CD14-positive monocyte (primary cell): ENCODE measurements around the gene UBE2L3. TPM values are rescaled to one million over a fixed set of nuclear protein-coding genes. Genes with fewer than 3 reads are reported as not detected.

ENCODE experiments used
- DNase-seq, 3 donors: peaks; one replicate each; pipeline ENCODE4 v3.0.0-alpha.2; 2011 to 2022
- H2AFZ ChIP-seq: 2 replicates; pipeline ENCODE4 v1.6.0; 2012; ENCODE audit warnings: mild to moderate bottlenecking, low read depth, low read length, inconsistent platforms; ENCODE audit not compliant: insufficient read depth, poor library complexity, severe bottlenecking
- H3K27ac ChIP-seq, 2 donors: 1 replicate in 1 of 2; 2 replicates in 1 of 2; pipeline ENCODE4 v1.5.1; 2012 to 2013; ENCODE audit warnings: low read length in 2 of 2, control low read depth in 1 of 2, inconsistent platforms in 1 of 2, low read depth in 1 of 2, mild to moderate bottlenecking in 1 of 2
- H3K27me3 ChIP-seq, 2 donors: one replicate each; pipeline versions ENCODE4 v1.6.0 to v1.6.1; 2011 to 2013; ENCODE audit warnings: low read length in 2 of 2; ENCODE audit not compliant: control insufficient read depth in 2 of 2, insufficient read depth in 2 of 2
- H3K36me3 ChIP-seq, 2 donors: replicated peaks in 1 of 2; 1 replicate in 1 of 2; 2 replicates in 1 of 2; pipeline versions ENCODE4 v1.5.1 to v1.6.1; 2012 to 2013; ENCODE audit warnings: low read length in 2 of 2, control low read depth in 1 of 2, inconsistent platforms in 1 of 2, mild to moderate bottlenecking in 1 of 2; ENCODE audit not compliant: insufficient read depth in 2 of 2, control insufficient read depth in 1 of 2
- H3K4me1 ChIP-seq, 2 donors: 1 replicate in 1 of 2; 2 replicates in 1 of 2; pipeline versions ENCODE4 v1.5.1 to v1.6.1; 2012 to 2013; ENCODE audit warnings: low read length in 2 of 2, control low read depth in 1 of 2, inconsistent platforms in 1 of 2, mild to moderate bottlenecking in 1 of 2, moderate library complexity in 1 of 2; ENCODE audit not compliant: insufficient read depth in 2 of 2, control insufficient read depth in 1 of 2
- H3K4me2 ChIP-seq: replicated peaks from 2 replicates; pipeline ENCODE3; 2012; ENCODE audit warnings: low read length, moderate library complexity, mild to moderate bottlenecking; ENCODE audit not compliant: poor library complexity, severe bottlenecking; ENCODE audit errors: extremely low read depth
- H3K4me3 ChIP-seq, 3 experiments: fragments of 200-600 bp in 1 of 3; sonication (generic) in 1 of 3; replicated peaks in 1 of 3; 1 replicate in 2 of 3; 2 replicates in 1 of 3; pipeline ENCODE4 v1.5.1; 2011 to 2013; ENCODE audit warnings: low read length in 3 of 3, mild to moderate bottlenecking in 3 of 3, control low read depth in 2 of 3, low read depth in 2 of 3, inconsistent platforms in 1 of 3, moderate library complexity in 1 of 3
- H3K79me2 ChIP-seq: 2 replicates; pipeline ENCODE4 v1.6.0; 2012; ENCODE audit warnings: mild to moderate bottlenecking, control low read depth, inconsistent platforms, low read length, moderate library complexity; ENCODE audit not compliant: insufficient read depth
- H3K9ac ChIP-seq: 2 replicates; pipeline ENCODE4 v1.6.0; 2017; ENCODE audit warnings: low read length, mild to moderate bottlenecking; ENCODE audit not compliant: insufficient read depth, poor library complexity, severe bottlenecking
- H3K9me3 ChIP-seq, 2 donors: replicated peaks in 1 of 2; 1 replicate in 1 of 2; 2 replicates in 1 of 2; pipeline versions ENCODE4 v1.5.1 to v1.6.1; 2012 to 2013; ENCODE audit warnings: low read length in 2 of 2, control low read depth in 1 of 2; ENCODE audit not compliant: control insufficient read depth in 1 of 2, insufficient read depth in 1 of 2
- H4K20me1 ChIP-seq: 2 replicates; pipeline ENCODE4 v1.6.0; 2012; ENCODE audit warnings: mild to moderate bottlenecking, low read length, control low read depth, moderate library complexity; ENCODE audit not compliant: insufficient read depth
- H3K27ac Mint-ChIP-seq, 7 donors: one replicate each; pipeline ENCODE4 v1.8.0; 2020; ENCODE audit warnings: mild to moderate bottlenecking in 7 of 7, mixed read lengths in 7 of 7, moderate library complexity in 6 of 7, inconsistent platforms in 2 of 7
- H3K27me3 Mint-ChIP-seq, 3 donors: one replicate each; pipeline ENCODE4 v1.8.0; 2021 to 2022; ENCODE audit warnings: low read depth in 3 of 3, mild to moderate bottlenecking in 3 of 3, mixed read lengths in 3 of 3, moderate library complexity in 3 of 3, inconsistent platforms in 1 of 3
- H3K36me3 Mint-ChIP-seq, 2 donors: one replicate each; pipeline ENCODE4 v1.8.0; 2020; ENCODE audit warnings: mixed read lengths in 2 of 2, inconsistent platforms in 1 of 2, mild to moderate bottlenecking in 1 of 2
- H3K4me1 Mint-ChIP-seq: one replicate; pipeline ENCODE4 v1.8.0; 2020; ENCODE audit warnings: mild to moderate bottlenecking, mixed read lengths
- H3K4me3 Mint-ChIP-seq, 2 donors: one replicate each; pipeline ENCODE4 v1.8.0; 2020; ENCODE audit warnings: mild to moderate bottlenecking in 2 of 2, mixed read lengths in 2 of 2, moderate library complexity in 1 of 2
- H3K9me3 Mint-ChIP-seq, 7 donors: one replicate each; pipeline ENCODE4 v1.8.0; 2020 to 2022; ENCODE audit warnings: mixed read lengths in 7 of 7, mild to moderate bottlenecking in 6 of 7, moderate library complexity in 6 of 7, inconsistent platforms in 2 of 7
- CTCF ChIP-seq: fragments of 200-600 bp; IDR thresholded peaks from one replicate; pipeline ENCODE4 v1.8.0; 2022; ENCODE audit warnings: antibody characterized with exemption, mild to moderate bottlenecking
- WGBS: methylation state at CpG from one replicate; pipeline ENCODE4 v1.1.5; 2013; ENCODE audit warnings: missing lambda C conversion rate; ENCODE audit not compliant: insufficient coverage; 5-methylcytosine and 5-hydroxymethylcytosine counted together
- intact Hi-C, 2 donors: fragments of 100-400 bp; cut with micrococcal nuclease; formaldehyde crosslinking; loops; one replicate each; pipeline versions ENCODE4 v1.15.0 to v1.15.1; 2023
- polyA plus RNA-seq, 3 donors: library from polyadenylated mRNA; depleted of rRNA in 1 of 3; unstranded in 2 of 3; stranded (reverse) in 1 of 3; fragments of 300-500 nt in 2 of 3; fragments of >200 nt in 1 of 3; fragmentation: Illumina TruSeq in 2 of 3; gene quantifications; 1 replicate in 2 of 3; 2 replicates in 1 of 3; pipeline ENCODE4 v1.2.3, GENCODE V29; 2012 to 2021

The UBE2L3 gene
- polyA plus RNA-seq, 3 donors, result 19.6 to 88.9 (median 69.6) TPM

GRCh38 chr22:21665047-21665851, 97.7 kb downstream of the UBE2L3 start:
- H2AFZ ChIP-seq, result peak overlapping the region; percentile 95
- H3K36me3 Mint-ChIP-seq, result peaks cover 6 to 10% of the 10 kb centered on the region in 2 donors
- peak overlapping the region; percentile 94 to 96 for H3K4me3 Mint-ChIP-seq
- 76% methylated on average over 23 of the region's 26 CpGs for WGBS
- peak overlapping the region; percentile 85 for H3K4me2 ChIP-seq
- intact Hi-C loops, result no loop called here
- H3K4me3 ChIP-seq, result peak overlapping the region; percentile 61 to 94 (median 76)
- H3K9me3 ChIP-seq, result no peaks in the 10 kb centered on the region
- H3K4me1 ChIP-seq, result peaks cover 12 to 18% of the 10 kb centered on the region in 2 donors
- H3K9ac ChIP-seq, result peak overlapping the region; percentile 87
- H3K4me1 Mint-ChIP-seq, result peaks cover 23% of the 10 kb centered on the region
- H3K9me3 Mint-ChIP-seq, result peaks cover 0 to 2% (median 0%) of the 10 kb centered on the region in 7 donors
- H3K79me2 ChIP-seq, result peaks cover 35% of the 10 kb centered on the region
- DNase-seq, result no peak
- H3K27me3 Mint-ChIP-seq, result peaks cover 0 to 1% (median 0%) of the 10 kb centered on the region in 3 donors
- H3K36me3 ChIP-seq, result peaks cover 5 to 12% of the 10 kb centered on the region in 2 donors
- peak overlapping the region; percentile 96 to 99 (median 98) for H3K27ac Mint-ChIP-seq
- no peak for TF ChIP-seq CTCF
- no peaks in the 10 kb centered on the region for H3K27me3 ChIP-seq
- H3K27ac ChIP-seq, result peak overlapping the region; percentile 87 to 96
- H4K20me1 ChIP-seq, result peaks cover 2% of the 10 kb centered on the region

GRCh38 chr22:21666786-21667185, 99.3 kb downstream of the UBE2L3 start:
- TF ChIP-seq CTCF, result no peak
- Histone ChIP-seq H3K4me2 (peak overlapping the region; percentile 85), H3K9me3 (no peaks in the 10 kb centered on the region), H3K27ac (peak overlapping the region; percentile 87 to 96), H3K27me3 (no peaks in the 10 kb centered on the region), H3K4me1 (peaks cover 12 to 18% of the 10 kb centered on the region in 2 donors), H2AFZ (peak overlapping the region; percentile 95), H4K20me1 (peaks cover 10% of the 10 kb centered on the region), H3K36me3 (peaks cover 18 to 27% of the 10 kb centered on the region in 2 donors), H3K9ac (peak overlapping the region; percentile 87), H3K4me3 (peak overlapping the region; percentile 61 to 94 (median 76)), H3K79me2 (peaks cover 41% of the 10 kb centered on the region)
- Mint-ChIP-seq H3K27ac (peak overlapping the region; percentile 82 to 99 (median 98)), H3K4me1 (peaks cover 29% of the 10 kb centered on the region), H3K36me3 (peaks cover 21 to 25% of the 10 kb centered on the region in 2 donors), H3K27me3 (no peaks in the 10 kb centered on the region), H3K4me3 (peak overlapping the region; percentile 94 to 96), H3K9me3 (peaks cover 0 to 2% (median 0%) of the 10 kb centered on the region in 7 donors)
- intact Hi-C loops, result no loop called here
- 58% methylated on average over 11 of the region's 16 CpGs for WGBS
- DNase-seq, result no peak
